Astrocyte (in vitro differentiated cells and primary cell): Measurements from ENCODE around the gene GPANK1. TPM values are rescaled to one million over a fixed set of nuclear protein-coding genes. Genes with fewer than 3 reads are reported as not detected.

Source experiments
- DNase-seq: peaks from one replicate; pipeline ENCODE4 v3.0.0-alpha.2; 2010; ENCODE audit warnings: low read depth
- FAIRE-seq: peaks from 2 replicates; lab custom pipeline; 2011; peaks lifted over from hg19 to GRCh38; lab: Jason Lieb, UNC
- H2AFZ ChIP-seq: 2 replicates; pipeline ENCODE4 v1.6.0; 2012; ENCODE audit warnings: low read depth, low read length, inconsistent platforms
- H3K27ac ChIP-seq: 2 replicates; pipeline ENCODE4 v1.5.1; 2011; ENCODE audit warnings: low read depth, low read length, inconsistent platforms
- H3K27me3 ChIP-seq: 2 replicates; pipeline ENCODE4 v1.6.0; 2011; ENCODE audit warnings: low read length, inconsistent platforms; ENCODE audit not compliant: insufficient read depth
- H3K36me3 ChIP-seq: 2 replicates; pipeline ENCODE4 v1.5.1; 2011; ENCODE audit warnings: low read length, inconsistent platforms; ENCODE audit not compliant: insufficient read depth
- H3K4me1 ChIP-seq: 2 replicates; pipeline ENCODE4 v1.5.1; 2011; ENCODE audit warnings: low read length, inconsistent platforms; ENCODE audit not compliant: insufficient read depth
- H3K4me2 ChIP-seq: 2 replicates; pipeline ENCODE4 v1.6.0; 2012; ENCODE audit warnings: low read length, inconsistent platforms
- H3K4me3 ChIP-seq: 2 replicates; pipeline ENCODE4 v1.5.1; 2011; ENCODE audit warnings: low read depth, mild to moderate bottlenecking, low read length, inconsistent platforms; ENCODE audit not compliant: insufficient read depth
- H3K79me2 ChIP-seq: 2 replicates; pipeline ENCODE4 v1.6.0; 2012; ENCODE audit warnings: mild to moderate bottlenecking, low read length, inconsistent platforms; ENCODE audit not compliant: insufficient read depth
- H3K9ac ChIP-seq: 2 replicates; pipeline ENCODE4 v1.6.0; 2012; ENCODE audit warnings: mild to moderate bottlenecking, low read length, inconsistent platforms
- H3K9me3 ChIP-seq: 2 replicates; pipeline ENCODE4 v1.5.1; 2012; ENCODE audit warnings: low read depth, mild to moderate bottlenecking, low read length, inconsistent platforms; ENCODE audit not compliant: insufficient read depth
- H4K20me1 ChIP-seq: 2 replicates; pipeline ENCODE4 v1.6.0; 2012; ENCODE audit warnings: low read length, inconsistent platforms; ENCODE audit not compliant: insufficient read depth
- H3K27ac Mint-ChIP-seq: one replicate; pipeline ENCODE4 v1.8.0; 2021; ENCODE audit warnings: mild to moderate bottlenecking, mixed read lengths; ENCODE audit not compliant: unreplicated experiment
- H3K27me3 Mint-ChIP-seq: one replicate; pipeline ENCODE4 v1.8.0; 2021; ENCODE audit warnings: low read depth, mixed read lengths; ENCODE audit not compliant: unreplicated experiment
- H3K36me3 Mint-ChIP-seq: one replicate; pipeline ENCODE4 v1.8.0; 2021; ENCODE audit warnings: low read depth, mixed read lengths; ENCODE audit not compliant: unreplicated experiment
- H3K4me1 Mint-ChIP-seq: one replicate; pipeline ENCODE4 v1.8.0; 2021; ENCODE audit warnings: low read depth, mixed read lengths; ENCODE audit not compliant: unreplicated experiment
- H3K4me3 Mint-ChIP-seq: one replicate; pipeline ENCODE4 v1.8.0; 2021; ENCODE audit warnings: mild to moderate bottlenecking, moderate library complexity, mixed read lengths; ENCODE audit not compliant: unreplicated experiment
- H3K9me3 Mint-ChIP-seq: one replicate; pipeline ENCODE4 v1.8.0; 2021; ENCODE audit warnings: mild to moderate bottlenecking, mixed read lengths; ENCODE audit not compliant: unreplicated experiment
- CTCF ChIP-seq: IDR thresholded peaks from 2 replicates; pipeline ENCODE4 v1.5.1; 2011; ENCODE audit warnings: low read depth, mild to moderate bottlenecking, inconsistent platforms, low read length, moderate library complexity; ENCODE audit not compliant: insufficient read depth
- EZH2 ChIP-seq: IDR thresholded peaks from 2 replicates; pipeline ENCODE4 v1.6.1; 2012; ENCODE audit warnings: mild to moderate bottlenecking, low read length, inconsistent platforms; ENCODE audit not compliant: insufficient read depth
- total RNA-seq: library from RNA; stranded (reverse); gene quantifications from 2 replicates; pipeline ENCODE4 v1.2.1, GENCODE V29; 2021

Gene GPANK1
- total RNA-seq, 1 donor from 2014 or later: 13.8 TPM

GRCh38 chr6:31702819-31703716 lies 38.3 kb upstream of the GPANK1 start, which contains the start of gene ABHD16A:
Gene ABHD16A (minus strand): TSS chr6:31703324. CDS start chr6:31703281, 43 bp downstream.
- H2AFZ ChIP-seq: peak within 1 kb of the TSS; percentile 82
- no peak for TF ChIP-seq CTCF
- no peak for TF ChIP-seq EZH2
- peak within 1 kb of the TSS; percentile 92 for H3K4me2 ChIP-seq
- H3K27me3 ChIP-seq: no peaks in the 10 kb centered on the region
- peaks cover 5% of the 10 kb centered on the region for H3K36me3 ChIP-seq
- FAIRE-seq (peak; percentile 73), DNase-seq (peak; percentile 96)
- H3K4me1 ChIP-seq: peaks cover 18% of the 10 kb centered on the region
- peak within 1 kb of the TSS; percentile 92 for H3K27ac Mint-ChIP-seq
- peaks cover 36% of the 10 kb centered on the region for H3K79me2 ChIP-seq
- H3K4me3 ChIP-seq: peak within 1 kb of the TSS; percentile 89
- peaks cover 23% of the 10 kb centered on the region for H4K20me1 ChIP-seq
- H3K36me3 Mint-ChIP-seq: peaks cover 2% of the 10 kb centered on the region
- peaks cover 12% of the 10 kb centered on the region for H3K4me1 Mint-ChIP-seq
- H3K4me3 Mint-ChIP-seq: peak within 1 kb of the TSS; percentile 99
- H3K9ac ChIP-seq: peak within 1 kb of the TSS; percentile 89
- peaks cover 4% of the 10 kb centered on the region for H3K27me3 Mint-ChIP-seq
- H3K27ac ChIP-seq: peak within 1 kb of the TSS; percentile 93
- no peaks in the 10 kb centered on the region for H3K9me3 Mint-ChIP-seq
- no peaks in the 10 kb centered on the region for H3K9me3 ChIP-seq

GRCh38 chr6:31702405-31702818 lies 37.6 kb upstream of the GPANK1 start:
- Histone ChIP-seq H3K9ac (peak overlapping the region; percentile 89), H3K4me1 (peaks cover 18% of the 10 kb centered on the region), H3K27ac (peak overlapping the region; percentile 93), H4K20me1 (peaks cover 28% of the 10 kb centered on the region), H3K36me3 (peaks cover 5% of the 10 kb centered on the region), H3K9me3 (no peaks in the 10 kb centered on the region), H3K79me2 (peaks cover 38% of the 10 kb centered on the region), H3K4me3 (peak overlapping the region; percentile 89), H3K4me2 (peak overlapping the region; percentile 92), H3K27me3 (no peaks in the 10 kb centered on the region), H2AFZ (peak overlapping the region; percentile 82)
- Mint-ChIP-seq H3K4me3 (peak overlapping the region; percentile 99), H3K27ac (peak overlapping the region; percentile 92), H3K9me3 (no peaks in the 10 kb centered on the region), H3K4me1 (peaks cover 16% of the 10 kb centered on the region), H3K27me3 (peaks cover 4% of the 10 kb centered on the region), H3K36me3 (peaks cover 4% of the 10 kb centered on the region)
- TF ChIP-seq EZH2: no peak
- no peak for TF ChIP-seq CTCF
- FAIRE-seq: no peak
- DNase-seq: peak; percentile 4
